HEK293T (cell line): ENCODE measurements around the gene COL4A6.

Experiments used
- ARNT ChIP-seq: fragments of 450-650 bp; IDR thresholded peaks from 2 replicates; pipeline ENCODE4 v1.6.1; 2017; ENCODE audit warnings: mild to moderate bottlenecking
- FOXA1 ChIP-seq: fragments of 450-650 bp; IDR thresholded peaks from 2 replicates; pipeline ENCODE4 v1.6.1; 2016; ENCODE audit warnings: mild to moderate bottlenecking
- PKNOX1 ChIP-seq: fragments of 450-650 bp; IDR thresholded peaks from 2 replicates; pipeline ENCODE4 v1.6.1; 2016
- SP1 ChIP-seq: fragments of 450-650 bp; IDR thresholded peaks from 2 replicates; pipeline ENCODE4 v1.6.1; 2017
- SUZ12 ChIP-seq: fragments of 450-650 bp; IDR thresholded peaks from 2 replicates; pipeline ENCODE4 v1.6.1; 2016; ENCODE audit warnings: mild to moderate bottlenecking

GRCh38 chrX:108264376-108264775, 173.8 kb downstream of the COL4A6 start:
- TF ChIP-seq FOXA1, result no peak
- no peak for TF ChIP-seq SUZ12
- no peak for TF ChIP-seq SP1
- no peak for TF ChIP-seq ARNT
- no peak for TF ChIP-seq PKNOX1
